Measurements from ENCODE around the gene TNK2.
"Not testable (repeated sequence)": the region's sequence is repeated elsewhere in the genome, so short reads cannot be mapped to it uniquely, and the experiment has no call there.

Gene TNK2

DNA sequence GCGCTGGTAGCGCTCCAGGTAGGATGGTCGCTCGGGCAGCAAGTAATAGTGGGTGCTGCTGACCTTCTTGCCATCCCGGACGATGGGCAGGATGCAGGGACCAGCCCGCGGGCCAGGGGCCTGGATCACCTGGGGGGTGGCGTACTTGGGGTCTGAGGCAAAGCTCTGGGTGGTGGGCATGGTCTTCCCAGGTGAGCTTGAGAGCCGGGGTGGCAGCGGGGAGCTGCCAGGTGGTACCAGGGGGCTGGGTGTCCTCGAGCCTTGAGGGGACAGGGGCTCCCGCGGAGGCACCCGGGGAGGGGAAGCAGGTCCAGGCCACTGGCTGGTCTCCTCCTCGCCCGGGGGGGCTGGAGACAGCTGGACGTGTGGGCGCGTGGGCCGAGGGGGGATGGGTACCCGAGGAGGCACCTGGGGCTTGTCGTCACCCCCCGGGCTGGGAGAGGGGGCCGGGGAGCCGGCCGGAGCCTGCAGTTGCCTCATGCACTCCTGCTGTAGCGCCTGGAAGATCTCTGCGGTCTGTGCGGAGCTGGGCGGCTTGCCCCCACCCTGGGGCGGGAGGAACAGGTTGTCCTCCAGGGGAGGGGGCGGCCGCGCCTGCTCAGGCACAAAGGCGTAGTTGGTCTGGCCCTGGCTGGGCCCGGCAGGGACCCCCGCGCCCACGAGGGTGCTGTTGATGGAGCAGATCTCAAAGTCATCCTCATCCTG lies 40.6 kb downstream of the TNK2 start:
- DNase-seq: no peak

DNA sequence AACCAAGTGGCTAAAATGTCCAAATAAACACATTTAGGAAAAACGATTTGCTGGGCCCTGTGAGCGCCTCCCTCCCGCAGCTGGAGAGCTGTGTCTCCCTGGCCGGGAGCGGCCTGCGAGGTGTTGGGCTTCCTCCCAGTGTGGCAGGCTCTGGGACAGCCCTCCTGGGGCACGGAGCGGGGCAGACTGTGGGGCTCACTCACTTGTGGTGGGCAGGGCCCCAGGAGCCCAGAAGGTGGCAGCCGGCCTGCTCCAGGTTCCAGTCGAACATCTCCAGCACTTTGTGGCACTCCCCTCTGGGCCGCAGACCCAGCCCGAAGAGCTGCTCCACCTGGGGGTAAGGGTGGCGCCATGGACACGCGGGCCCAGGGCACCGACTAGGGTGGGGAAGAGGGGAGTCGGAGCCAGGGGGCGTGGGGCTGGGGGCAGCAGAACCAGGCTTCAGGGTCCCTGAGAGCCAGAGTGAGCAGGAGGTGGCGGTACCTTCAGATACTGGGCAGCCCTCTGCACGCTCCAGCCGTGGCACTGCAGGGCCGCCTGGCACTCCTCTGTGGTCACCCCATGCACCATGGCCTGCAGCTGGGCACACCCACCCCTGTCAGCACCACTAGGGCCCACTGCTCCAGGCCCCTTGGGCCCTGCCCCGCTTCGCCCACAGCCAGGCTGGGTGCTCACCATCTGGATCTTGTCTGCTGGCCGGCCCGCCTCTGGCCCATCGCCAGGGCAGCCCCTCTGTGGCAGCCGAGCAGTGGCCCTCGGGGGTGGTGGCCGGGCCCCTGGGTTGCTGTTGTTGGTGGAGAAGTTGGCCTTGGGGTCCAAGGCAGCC lies 41.5 kb downstream of the TNK2 start:
- DNase-seq: no peak

DNA sequence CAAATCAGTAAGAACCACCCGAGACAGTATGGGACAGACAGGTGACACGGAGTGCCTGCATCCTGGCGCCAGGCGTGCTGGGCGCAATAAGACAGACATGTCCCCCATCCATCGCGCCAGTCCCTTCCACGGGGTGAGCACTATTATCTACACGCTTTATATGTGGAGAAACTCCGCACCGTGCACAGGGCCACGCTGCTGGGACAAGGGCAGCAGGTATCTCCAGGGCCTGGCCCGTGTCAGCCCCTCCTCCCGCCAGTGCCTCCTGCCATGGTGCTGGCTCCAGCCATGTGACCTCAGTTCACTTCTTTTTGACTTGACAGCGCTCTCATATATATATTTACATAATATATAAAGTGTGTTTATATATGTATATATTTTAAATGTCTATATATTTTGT lies 42.6 kb downstream of the TNK2 start:
- no peak for DNase-seq

DNA sequence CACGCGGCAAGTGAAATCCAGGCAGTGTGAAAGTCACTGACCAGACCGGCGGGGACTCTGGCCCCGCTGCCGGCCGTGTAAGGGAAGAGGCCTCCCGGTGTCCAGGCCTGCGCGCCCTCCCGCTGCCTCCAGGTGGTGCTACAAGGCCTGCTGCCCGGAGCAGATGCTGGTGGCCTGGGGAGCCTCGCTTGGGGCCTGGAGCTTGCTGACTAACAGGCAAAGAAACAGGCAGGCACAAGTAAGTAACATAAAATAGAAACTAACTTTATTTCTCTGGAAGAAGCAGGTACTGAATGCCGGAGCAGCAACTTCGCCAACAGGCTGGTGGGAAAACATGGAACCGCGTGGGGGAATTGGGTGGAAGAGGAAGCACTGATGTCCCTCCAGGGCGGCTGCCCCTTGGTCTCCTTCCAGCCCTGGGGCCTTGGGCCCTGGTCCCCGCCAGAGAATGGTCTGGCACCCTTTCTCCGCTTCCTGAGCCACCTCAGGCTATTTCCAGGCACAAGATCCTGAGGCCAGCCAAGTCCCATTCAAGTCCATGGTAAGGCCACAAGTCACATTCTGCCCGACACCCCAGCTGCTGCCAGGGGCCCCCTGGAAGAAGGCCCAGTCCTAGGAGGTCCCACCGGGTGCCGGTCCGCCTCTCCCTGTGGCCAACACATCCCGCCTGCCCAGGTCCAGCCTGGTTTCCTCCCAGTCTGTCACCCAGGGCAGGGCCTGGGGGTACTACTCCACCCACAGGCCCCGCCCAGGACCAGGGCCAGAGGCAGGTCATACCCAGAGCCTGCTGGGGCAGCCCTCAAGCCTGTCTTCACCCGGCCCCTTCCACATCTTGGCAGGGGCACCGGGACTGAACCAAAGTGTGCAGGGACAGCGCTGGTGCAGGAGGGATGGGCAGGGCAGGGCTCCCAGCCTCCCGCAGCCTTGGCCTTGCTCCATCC lies 45.0 kb downstream of the TNK2 start:
- DNase-seq: peak; percentile 61 to 64

DNA sequence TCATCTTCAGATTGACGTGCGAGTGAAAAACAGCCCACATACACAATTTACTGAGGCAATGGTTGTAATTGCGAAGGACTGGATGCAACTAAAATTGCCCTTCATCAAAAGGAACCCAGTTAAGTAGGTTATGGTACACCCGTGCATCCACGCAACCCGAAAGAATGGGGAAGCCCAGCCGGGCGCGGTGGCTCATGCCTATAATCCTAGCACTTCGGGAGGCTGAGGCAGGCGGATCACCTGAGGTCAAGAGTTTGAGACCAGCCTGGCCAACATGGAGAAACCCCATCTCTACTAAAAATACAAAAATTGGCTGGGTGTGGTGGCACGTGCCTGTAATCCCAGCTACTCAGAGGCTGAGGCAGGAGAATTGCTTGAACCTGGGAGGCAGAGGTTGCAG lies 46.0 kb downstream of the TNK2 start:
- DNase-seq: not testable (repeated sequence)

DNA sequence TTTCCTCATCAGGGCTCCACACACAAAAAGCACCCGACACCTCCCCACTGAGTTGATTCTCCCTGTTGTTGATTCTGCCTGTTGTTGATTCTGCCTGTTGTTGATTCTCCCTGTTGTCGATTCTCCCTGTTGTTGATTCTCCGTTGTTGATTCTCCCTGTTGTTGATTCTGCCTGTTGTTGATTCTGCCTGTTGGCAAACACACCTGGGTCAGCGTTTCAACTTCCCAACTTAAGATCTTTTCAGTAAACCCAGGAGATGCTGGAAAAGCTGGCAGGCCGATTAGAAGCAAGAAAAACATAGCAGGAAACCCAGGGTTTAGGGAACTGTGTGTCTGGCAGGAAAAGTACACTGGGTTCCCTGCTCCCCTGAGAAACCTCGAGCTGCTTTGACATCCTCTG lies 47.9 kb downstream of the TNK2 start:
- DNase-seq: no peak

DNA sequence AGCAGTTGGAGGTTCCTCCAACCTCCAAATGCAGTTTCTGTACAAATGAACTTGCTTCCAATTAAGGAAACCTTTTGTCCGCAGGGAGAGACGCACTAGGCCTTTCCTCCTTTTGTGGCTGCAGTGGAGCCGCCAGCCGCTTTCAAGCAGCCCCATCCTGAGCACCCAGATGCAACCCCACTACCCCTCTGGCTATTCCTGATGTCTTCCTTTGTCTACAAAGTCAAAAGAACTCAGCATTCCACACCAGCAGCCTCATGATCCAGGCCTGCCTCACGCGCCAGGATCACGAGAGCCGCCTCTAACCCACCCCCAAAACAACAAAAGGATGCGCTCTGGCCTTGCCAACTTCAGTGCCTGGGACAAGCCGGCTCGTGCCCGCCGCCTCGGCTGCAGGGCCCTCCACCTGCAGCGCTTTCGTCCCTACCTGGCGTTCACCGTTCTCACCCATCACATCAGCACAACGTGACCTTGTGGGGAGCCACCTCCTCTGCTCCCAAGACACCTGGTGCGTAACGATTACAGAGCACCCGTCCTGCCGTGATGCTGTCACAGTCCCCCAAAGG lies 48.4 kb downstream of the TNK2 start:
- DNase-seq: no peak

DNA sequence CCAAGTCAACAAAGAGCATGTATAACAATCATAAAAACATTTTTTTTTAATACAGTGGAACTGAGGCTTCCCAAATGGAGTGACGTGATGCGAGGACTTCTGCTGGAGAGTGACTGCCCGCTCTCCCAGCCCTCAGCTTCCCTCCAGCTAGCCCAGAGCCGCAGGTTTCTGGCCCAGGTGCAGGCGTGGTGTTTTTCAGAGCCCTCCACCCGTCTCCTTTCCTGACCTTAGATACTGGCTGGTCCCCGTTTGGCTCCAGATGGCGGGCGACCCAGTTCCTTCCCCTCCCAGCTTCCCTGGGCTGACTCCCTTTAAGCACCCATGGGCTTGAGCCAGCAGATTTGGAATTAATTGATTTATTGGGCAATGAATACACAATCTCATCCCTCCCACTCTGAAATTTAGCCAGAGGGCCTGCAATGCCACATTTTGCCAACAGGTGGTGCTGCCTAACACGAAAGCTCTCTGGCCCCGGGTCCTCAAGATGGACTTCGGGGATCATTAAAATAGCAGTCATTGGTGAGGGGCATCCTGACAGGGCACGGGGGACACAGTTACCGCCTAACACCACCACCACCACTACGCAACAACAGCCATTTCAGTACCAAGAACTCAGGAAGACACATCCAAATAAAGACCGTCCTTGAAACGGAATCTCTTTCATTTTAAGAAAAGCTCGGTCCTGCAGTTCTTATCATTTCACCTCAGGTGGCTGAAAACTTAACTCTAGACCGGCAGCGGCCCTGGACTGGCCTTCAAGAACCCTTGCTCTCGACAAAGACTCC lies 49.1 kb downstream of the TNK2 start:
- peak; percentile 64 to 82 for DNase-seq

DNA sequence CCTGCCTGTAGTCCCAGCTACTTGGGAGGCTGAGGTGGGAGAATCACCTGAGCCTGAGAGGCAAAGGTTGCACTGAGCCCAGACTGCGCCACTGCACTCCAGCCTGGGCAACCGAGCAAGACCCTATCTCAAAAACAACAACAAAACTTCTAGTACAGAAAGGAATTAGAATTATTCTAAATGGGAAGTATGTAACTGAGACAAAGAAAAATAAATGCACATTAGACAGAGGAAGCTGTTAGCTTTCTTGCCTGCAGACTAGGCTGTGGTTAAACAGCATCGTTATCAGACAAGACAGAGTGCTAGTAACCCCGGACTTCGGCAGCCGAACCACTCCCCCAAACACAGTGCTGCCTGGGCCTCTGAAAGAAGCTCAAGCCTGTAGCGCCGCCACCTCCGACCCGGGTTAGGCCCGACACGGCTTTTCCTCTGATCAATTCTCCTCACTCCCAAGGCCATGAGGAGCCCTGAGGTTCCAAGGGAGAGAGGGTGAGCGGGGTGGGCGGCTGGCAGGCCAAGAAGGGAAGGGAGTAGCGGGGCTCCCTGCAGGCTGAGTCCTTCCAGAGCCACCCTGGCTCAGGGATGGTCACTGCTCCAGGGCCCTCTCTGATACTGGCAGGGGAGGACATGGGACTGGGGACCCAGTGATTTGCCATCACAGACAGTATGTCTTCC lies 51.8 kb downstream of the TNK2 start:
- no peak for DNase-seq

DNA sequence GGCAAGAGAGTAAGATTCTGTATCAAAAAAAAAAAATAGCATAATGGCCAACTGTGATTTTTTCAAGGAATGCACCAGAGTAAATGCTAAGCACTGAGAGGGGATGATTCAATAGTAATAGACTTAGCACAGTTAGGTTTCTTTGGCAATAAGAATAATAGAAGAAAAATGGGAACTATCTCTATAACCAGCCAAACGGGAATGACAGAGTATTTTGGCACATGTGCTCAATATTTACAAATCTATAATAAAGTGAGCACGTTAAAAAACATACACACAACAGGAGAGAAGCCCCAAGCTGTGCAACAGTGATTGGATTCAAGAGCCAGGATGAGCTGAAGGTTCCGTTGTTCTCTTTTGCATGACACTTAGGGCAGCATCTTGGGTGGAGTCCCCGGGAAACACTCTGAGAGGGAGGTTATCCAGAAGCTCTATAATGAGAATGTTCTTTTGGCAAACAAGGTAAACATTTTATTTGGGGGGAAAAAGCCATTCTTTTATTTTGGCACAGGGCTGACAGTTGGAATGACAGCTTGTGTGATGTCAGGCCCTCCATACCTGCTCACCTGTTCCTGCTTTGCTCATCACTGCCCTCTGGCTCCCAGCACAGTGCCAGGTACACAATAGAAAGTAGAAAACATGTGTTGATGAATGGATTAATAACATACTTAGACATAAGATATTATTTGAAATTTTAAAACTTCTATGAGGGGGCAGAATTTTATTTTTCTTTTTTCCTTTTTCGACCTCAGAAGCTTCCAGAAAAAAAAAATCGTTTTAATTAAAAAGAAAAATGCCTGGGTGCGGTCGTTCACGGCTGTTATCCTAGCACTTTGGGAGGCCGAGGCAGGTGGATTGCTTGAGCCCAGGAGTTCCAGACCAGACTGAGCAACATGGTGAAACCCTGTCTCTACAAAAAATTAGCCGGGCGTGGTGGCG lies 52.6 kb downstream of the TNK2 start:
- DNase-seq: no peak

DNA sequence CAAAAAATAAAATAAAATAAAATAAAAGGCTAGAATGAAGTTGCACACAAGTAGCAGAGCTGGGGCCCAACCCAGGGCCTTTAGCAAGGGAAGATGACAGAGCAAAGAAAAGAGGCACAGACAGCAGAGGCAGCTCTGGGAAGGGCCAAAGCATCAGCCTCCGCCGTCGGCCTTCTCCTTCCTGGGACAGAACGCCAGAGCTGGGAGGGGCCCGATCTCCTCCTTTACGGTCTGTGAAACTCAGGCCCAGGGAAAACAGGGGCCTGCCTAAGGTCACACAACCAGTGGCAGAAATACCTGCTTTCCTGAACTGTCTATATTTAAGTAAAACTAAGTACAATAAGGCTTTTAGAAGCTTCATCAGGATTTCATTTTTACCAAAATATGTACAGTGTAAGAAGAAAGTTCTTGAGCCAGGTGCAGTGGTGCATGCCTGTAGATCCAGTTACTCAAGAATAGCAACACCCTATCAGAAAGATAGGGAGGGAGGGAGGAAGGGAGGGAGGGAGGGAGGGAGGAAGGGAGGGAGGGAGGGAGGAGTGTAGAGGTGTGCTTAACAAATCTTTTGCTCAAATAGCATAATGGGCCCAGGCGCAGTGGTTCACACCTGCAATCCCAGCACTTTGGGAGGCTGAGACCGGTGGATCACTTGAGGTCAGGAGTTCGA lies 53.6 kb downstream of the TNK2 start:
- DNase-seq: no peak

DNA sequence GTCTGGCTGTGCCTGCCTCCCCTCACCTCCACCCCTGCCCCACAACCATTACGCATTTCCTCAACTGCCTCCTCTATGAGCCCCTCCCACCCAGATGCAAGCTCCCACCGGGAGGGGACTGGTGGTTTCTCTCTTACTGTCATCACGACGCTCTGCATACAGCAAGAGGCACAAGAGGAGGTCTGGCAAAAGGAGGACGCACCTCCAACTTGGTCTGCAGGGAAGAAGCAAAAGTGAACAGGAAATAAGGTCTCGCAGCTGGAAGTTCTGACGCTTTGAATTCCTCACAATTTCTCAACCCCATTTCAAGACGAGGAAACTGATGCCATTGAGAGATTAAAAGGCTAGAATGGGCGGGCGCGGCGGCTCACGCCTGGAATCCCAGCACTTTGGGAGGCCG lies 54.4 kb downstream of the TNK2 start:
- no peak for DNase-seq

DNA sequence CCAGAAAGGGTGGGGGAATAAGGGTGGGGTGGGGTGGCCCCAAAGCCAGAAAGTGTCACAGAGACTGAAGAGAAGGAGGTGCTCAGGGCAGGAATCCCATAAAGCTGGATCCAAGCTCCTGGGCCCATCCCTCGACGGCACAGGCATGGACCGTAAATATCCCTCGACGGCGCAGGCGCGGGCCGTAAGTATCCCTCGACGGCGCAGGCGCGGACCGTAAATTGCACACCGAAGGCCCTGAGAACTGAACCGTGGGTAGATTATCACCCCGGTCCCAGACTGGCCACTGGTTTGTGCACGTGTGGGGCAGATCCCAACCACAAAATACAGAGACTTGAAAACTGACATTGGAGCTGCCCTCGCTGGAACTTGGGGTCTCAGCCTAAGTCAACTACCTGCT lies 55.3 kb downstream of the TNK2 start:
- no peak for DNase-seq

DNA sequence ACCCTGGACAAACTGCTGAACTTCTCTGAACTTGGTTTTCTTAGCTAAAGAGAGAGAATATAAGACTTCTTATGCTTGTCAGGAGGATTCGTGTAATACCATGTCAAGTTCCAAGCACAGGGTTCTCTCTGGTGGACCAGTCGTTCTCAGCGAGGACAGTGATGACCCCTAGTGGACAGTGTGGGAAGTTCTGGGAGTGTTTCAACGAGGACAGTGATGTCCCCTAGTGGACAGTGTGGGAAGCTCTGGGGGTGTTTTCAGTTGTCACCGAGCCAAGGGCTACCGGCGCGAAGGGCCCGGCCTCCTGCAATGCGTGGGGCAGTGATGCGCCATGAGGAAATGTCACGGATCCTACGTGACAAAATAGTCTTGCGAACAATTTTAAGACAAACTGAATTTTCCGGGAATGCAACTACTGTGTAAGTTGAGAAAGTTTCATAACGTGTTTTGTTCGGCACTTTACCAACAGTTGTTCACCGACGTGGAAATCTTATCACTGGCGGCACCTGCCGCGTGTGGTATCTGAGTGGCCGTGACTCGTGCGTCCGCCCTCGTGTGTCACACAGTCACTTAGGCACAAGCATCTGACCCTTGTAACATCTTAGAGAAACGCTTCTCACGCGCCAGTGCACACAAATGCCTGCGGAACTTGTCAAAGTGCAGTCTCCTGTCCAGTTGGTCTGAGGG lies 57.4 kb downstream of the TNK2 start:
- DNase-seq: peak; percentile 83 to 89

DNA sequence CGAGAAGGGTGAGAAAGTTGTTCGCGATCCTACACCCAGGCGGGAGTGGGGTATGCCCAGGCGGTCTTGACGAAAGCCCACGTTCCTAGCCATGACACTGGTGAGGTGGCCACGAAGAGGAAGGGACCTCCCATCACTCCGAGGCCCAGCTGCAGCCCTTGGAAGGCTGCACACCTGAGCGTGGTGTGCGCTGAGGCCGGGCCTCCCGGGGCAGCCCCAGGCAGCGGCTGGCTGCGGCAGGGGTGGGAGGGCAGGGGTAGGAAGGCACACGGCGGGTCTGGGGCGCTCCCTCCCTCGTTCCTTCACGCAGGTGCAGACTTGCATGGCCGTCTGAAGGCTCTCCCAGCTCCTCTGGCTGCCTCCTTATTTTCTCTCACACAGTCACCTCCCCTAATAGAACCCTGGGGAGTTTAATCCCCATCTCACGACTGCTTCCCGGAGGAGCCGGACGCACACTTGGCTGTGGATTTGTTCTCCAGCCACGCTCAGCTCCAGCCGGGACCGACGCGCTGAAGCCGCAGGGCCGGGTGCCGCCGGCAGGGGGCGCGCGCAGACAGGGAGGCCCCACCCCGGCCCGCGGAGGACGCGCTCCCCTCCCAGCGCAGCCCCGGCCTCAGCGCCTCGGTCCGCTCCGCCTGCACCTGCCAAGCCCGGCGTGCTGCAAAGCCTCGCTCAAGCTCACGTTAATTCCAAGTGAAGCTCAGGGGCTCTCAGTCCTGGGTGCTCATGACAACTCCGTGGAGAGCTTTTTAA lies 58.9 kb downstream of the TNK2 start:
- DNase-seq: no peak

DNA sequence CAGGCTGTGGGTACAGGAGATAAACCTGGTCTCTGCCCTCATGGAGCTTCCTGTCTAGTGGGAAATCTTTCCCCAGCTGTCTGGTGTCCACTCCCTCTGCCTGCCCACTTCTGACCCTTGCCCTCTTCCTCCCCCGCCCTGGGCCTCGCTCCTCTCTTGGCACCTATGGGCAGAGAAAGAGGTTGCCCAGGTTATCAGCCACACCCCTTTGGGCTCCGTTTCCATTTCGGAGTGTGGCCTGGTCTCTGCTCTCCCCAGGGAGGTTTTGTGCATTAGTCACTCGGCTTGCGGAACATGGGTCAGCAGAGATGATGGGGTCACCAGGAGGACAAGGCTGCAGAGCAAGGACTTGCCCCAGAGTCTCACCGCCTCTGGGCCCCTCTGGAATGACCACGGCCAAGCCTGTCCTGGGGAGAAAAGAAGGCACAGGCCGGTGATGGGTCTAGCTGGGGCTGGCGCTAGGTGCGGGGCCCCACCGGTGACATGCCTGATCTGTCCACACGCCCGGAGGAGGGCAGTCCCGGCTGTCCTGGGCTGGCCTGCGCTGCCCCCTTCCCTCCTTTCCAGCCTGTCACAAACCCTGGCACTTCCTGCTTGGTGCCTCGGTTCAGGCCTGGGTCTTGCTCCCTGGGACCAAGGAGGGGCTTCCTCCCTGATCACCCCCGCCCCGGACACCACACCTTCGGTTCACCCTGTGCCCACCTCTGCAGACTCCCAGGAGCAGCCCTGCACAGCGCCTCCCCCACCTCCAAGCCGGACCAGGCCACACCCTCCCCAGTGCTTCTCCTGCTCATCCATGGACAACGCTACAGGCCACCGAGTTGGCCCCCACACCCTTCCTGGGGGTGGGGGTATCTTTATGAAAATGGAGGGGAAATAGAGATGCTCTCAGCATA lies 61.0 kb downstream of the TNK2 start:
- DNase-seq: no peak

DNA sequence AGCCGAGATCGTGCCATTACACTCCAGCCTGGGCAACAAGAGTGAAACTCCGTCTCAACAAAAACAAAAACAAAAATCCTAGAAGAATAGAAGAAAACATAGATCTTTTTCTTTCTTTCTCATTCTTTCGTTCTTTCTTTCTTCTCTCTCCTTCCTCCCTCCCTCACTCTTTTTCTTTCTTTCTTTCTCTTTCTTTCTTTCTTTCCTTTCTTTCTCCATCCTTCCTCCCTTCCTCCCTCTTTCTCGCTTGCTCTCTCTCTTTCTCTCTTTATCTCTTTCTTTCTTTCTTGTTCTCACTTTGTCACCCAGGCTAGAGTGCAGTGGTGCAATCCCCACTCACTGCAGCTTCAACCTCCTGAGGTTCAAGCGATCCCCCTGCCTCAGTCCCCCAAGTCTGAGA lies 62.9 kb downstream of the TNK2 start:
- DNase-seq: no peak

Measured in activated CD4-positive, alpha-beta T cell treated with anti-CD3 and anti-CD28 coated beads for 4 hours (primary cell).